ENCODE results near the gene AOPEP.

DNA sequence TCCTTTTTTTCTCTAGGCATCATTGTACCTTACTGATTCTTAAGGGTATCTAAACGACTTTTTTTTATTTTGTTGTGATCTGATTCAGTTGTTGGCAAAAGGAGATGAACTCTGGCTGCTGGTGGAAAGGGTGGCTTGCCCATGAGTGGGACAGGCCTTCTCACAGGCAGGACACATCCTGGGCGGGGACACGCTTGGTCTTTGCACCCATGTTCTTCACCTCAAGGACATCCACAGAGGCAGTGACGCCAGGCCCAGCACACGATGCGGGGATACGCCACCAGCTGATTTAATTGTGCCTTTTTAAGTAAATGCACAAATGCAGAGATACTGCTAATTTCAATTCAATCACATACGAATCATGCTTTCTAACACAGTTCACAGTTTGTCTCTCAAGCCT is 383.0 kb downstream of the AOPEP start:
- TF ChIP-seq CTCF (IDR thresholded peaks at IDR 0.05) (no peak), POLR2A (IDR thresholded peaks at IDR 0.05) (no peak)

All from uterus (tissue), 2 donors.